ENCODE measurements around the gene TMEM171.

TMEM171 gene

DNA sequence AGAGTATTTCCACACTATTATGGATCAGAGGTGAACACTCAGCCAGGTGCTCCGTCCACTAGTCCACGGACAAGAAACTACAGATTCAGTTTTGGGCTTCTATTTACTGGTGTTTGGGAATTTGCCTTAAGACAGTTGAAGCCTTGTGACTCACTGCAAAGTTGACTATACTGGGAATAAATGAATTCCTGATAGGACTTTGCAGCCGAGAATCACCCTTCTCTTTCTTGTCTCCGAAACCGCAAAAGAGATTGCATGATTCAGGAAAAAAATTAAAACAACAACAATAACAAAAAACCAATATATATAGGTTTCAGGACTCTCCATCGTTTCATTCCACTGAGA is 716 bp downstream of the TMEM171 start:
- no peaks in the 10 kb centered on the region for H3K9me2 ChIP-seq (replicated peaks; ENCODE audit: low read depth, low read length)
- H2AFZ ChIP-seq (ENCODE audit: low read length): no peak overlapping the region
- H3K27me3 ChIP-seq (ENCODE audit: insufficient read depth, low read length, poor library complexity, severe bottlenecking): peaks cover 4% of the 10 kb centered on the region
- H3K9me3 ChIP-seq (ENCODE audit: insufficient read depth, low read depth, low read length): no peaks in the 10 kb centered on the region
- H3K36me3 ChIP-seq (ENCODE audit: insufficient read depth, low read length): no peaks in the 10 kb centered on the region
- TF ChIP-seq EZH2phosphoT487 (IDR thresholded peaks at IDR 0.05; ENCODE audit: borderline replicate concordance): no peak
- no peak for TF ChIP-seq CTCF (conservative IDR thresholded peaks at IDR 0.05; ENCODE audit: low read length)
- H3K4me3 ChIP-seq (ENCODE audit: low read length, poor library complexity, severe bottlenecking): no peak overlapping the region
- H3K79me2 ChIP-seq (ENCODE audit: insufficient read depth, low read length): no peaks in the 10 kb centered on the region
- no peaks in the 10 kb centered on the region for H3K4me1 ChIP-seq (ENCODE audit: insufficient read depth, low read length, poor library complexity, severe bottlenecking)
- H4K20me1 ChIP-seq (ENCODE audit: insufficient read depth, low read length, poor library complexity, severe bottlenecking): no peaks in the 10 kb centered on the region
- no peak overlapping the region for H3K4me2 ChIP-seq (ENCODE audit: low read depth, low read length, poor library complexity, severe bottlenecking)
- H3F3A ChIP-seq (ENCODE audit: low read depth): no peaks in the 10 kb centered on the region
- no peak overlapping the region for H3K9ac ChIP-seq (ENCODE audit: low read depth, low read length, poor library complexity, severe bottlenecking)

- Histone ChIP-seq H3K9me3 (ENCODE audit: insufficient read depth, low read depth, low read length) (no peaks in the 10 kb centered on the region), H3K79me2 (ENCODE audit: insufficient read depth, low read length) (no peaks in the 10 kb centered on the region), H3K4me1 (ENCODE audit: insufficient read depth, low read length, poor library complexity, severe bottlenecking) (no peaks in the 10 kb centered on the region), H3F3A (ENCODE audit: low read depth) (no peaks in the 10 kb centered on the region), H3K4me2 (ENCODE audit: low read depth, low read length, poor library complexity, severe bottlenecking) (no peak overlapping the region), H3K9me2 (replicated peaks; ENCODE audit: low read depth, low read length) (no peaks in the 10 kb centered on the region), H3K9ac (ENCODE audit: low read depth, low read length, poor library complexity, severe bottlenecking) (no peak overlapping the region), H3K27me3 (ENCODE audit: insufficient read depth, low read length, poor library complexity, severe bottlenecking) (no peaks in the 10 kb centered on the region), H3K4me3 (ENCODE audit: low read length, poor library complexity, severe bottlenecking) (no peak overlapping the region), H3K36me3 (ENCODE audit: insufficient read depth, low read length) (no peaks in the 10 kb centered on the region), H2AFZ (ENCODE audit: low read length) (no peak overlapping the region), H4K20me1 (ENCODE audit: insufficient read depth, low read length, poor library complexity, severe bottlenecking) (no peaks in the 10 kb centered on the region)
- TF ChIP-seq EZH2phosphoT487 (IDR thresholded peaks at IDR 0.05; ENCODE audit: borderline replicate concordance): no peak
- no peak for TF ChIP-seq CTCF (conservative IDR thresholded peaks at IDR 0.05; ENCODE audit: low read length)
Measured at GRCh38 chr5:73122875-73123810, 2.8 kb downstream of the TMEM171 start.

DNA sequence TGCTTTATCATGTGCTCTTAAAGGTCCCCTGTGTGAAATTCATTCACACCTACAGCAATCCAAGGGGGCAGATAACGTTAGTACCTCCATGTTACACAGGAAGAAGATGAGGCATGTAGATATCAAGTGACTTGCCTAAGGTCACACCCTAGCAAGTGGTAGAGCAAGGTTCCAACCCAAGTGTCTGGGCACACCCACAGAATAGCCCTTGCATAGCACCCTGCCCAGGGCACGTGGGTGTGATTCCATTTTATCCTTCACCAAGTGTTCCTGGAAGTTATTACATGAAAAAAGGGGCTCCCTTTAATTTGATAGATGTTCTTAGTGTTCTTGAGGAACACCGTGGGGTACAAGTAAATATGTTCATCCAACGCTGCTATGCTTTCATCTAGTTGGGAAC is 4.9 kb downstream of the TMEM171 start:
- Histone ChIP-seq H3K36me3 (ENCODE audit: insufficient read depth, low read length) (no peaks in the 10 kb centered on the region), H3K27me3 (ENCODE audit: insufficient read depth, low read length, poor library complexity, severe bottlenecking) (no peaks in the 10 kb centered on the region)
- no peak for TF ChIP-seq CTCF (conservative IDR thresholded peaks at IDR 0.05; ENCODE audit: low read length)
- TF ChIP-seq EZH2phosphoT487 (IDR thresholded peaks at IDR 0.05; ENCODE audit: borderline replicate concordance): no peak

More for the DNA sequence above, 4.9 kb downstream of the TMEM171 start:
- Histone ChIP-seq H3K4me2 (ENCODE audit: low read depth, low read length, poor library complexity, severe bottlenecking) (no peak overlapping the region), H3K79me2 (ENCODE audit: insufficient read depth, low read length) (no peaks in the 10 kb centered on the region), H3K9ac (ENCODE audit: low read depth, low read length, poor library complexity, severe bottlenecking) (no peak overlapping the region), H3K4me3 (ENCODE audit: low read length, poor library complexity, severe bottlenecking) (no peak overlapping the region), H2AFZ (ENCODE audit: low read length) (no peak overlapping the region), H4K20me1 (ENCODE audit: insufficient read depth, low read length, poor library complexity, severe bottlenecking) (no peaks in the 10 kb centered on the region), H3F3A (ENCODE audit: low read depth) (no peaks in the 10 kb centered on the region), H3K4me1 (ENCODE audit: insufficient read depth, low read length, poor library complexity, severe bottlenecking) (no peaks in the 10 kb centered on the region), H3K9me3 (ENCODE audit: insufficient read depth, low read depth, low read length) (no peaks in the 10 kb centered on the region), H3K9me2 (replicated peaks; ENCODE audit: low read depth, low read length) (no peaks in the 10 kb centered on the region)
